CD4-positive, alpha-beta memory T cell (primary cell): Measurements from ENCODE around the gene MAST4. TPM values are rescaled to one million over a fixed set of nuclear protein-coding genes. Genes with fewer than 3 reads are reported as not detected.

Source experiments
- CTCF ChIA-PET: fragments of 350-600 bp; sonication (Branson Sonifier 250); formaldehyde crosslinking; loops from one replicate; lab custom pipeline; 2021; ENCODE audit warnings: inconsistent platforms; ENCODE audit not compliant: partially characterized antibody; lab: Charles Lee
- POLR2A ChIA-PET: fragments of 350-600 bp; sonication (Branson Sonifier 250); formaldehyde crosslinking; loops from one replicate; lab custom pipeline; 2021; ENCODE audit not compliant: partially characterized antibody; lab: Charles Lee
- DNase-seq, 5 donors: peaks; one replicate each; pipeline versions ENCODE4 v3.0.0 to v3.0.0-alpha.2; 2020 to 2022; ENCODE audit warnings: mixed read lengths in 1 of 5
- H3K27ac ChIP-seq: one replicate; pipeline ENCODE4 v1.7.0; 2013; ENCODE audit warnings: low read depth, low read length
- H3K27me3 ChIP-seq: 2 replicates; pipeline ENCODE4 v1.7.0; 2013; ENCODE audit warnings: mild to moderate bottlenecking, low read length, moderate library complexity; ENCODE audit not compliant: insufficient read depth
- H3K36me3 ChIP-seq: 2 replicates; pipeline ENCODE4 v1.7.0; 2013; ENCODE audit warnings: mild to moderate bottlenecking, low read length, moderate library complexity; ENCODE audit not compliant: insufficient read depth
- H3K4me1 ChIP-seq: 2 replicates; pipeline ENCODE4 v1.7.0; 2013; ENCODE audit warnings: mild to moderate bottlenecking, low read length, moderate library complexity; ENCODE audit not compliant: insufficient read depth
- H3K4me3 ChIP-seq, 2 donors: one replicate each; pipeline ENCODE4 v1.7.0; 2013; ENCODE audit warnings: low read length in 2 of 2, mild to moderate bottlenecking in 1 of 2
- H3K9me3 ChIP-seq, 2 donors: one replicate each; pipeline ENCODE4 v1.7.0; 2013; ENCODE audit warnings: low read length in 2 of 2, control low read depth in 1 of 2; ENCODE audit not compliant: control insufficient read depth in 1 of 2
- H3K27ac Mint-ChIP-seq, 7 donors: one replicate each; pipeline ENCODE4 v1.8.0; 2020 to 2021; ENCODE audit warnings: mixed read lengths in 7 of 7, mild to moderate bottlenecking in 6 of 7, inconsistent platforms in 3 of 7, moderate library complexity in 3 of 7
- H3K27me3 Mint-ChIP-seq, 2 donors: one replicate each; pipeline ENCODE4 v1.8.0; 2020 to 2021; ENCODE audit warnings: mixed read lengths in 2 of 2
- H3K36me3 Mint-ChIP-seq, 2 donors: one replicate each; pipeline ENCODE4 v1.8.0; 2020 to 2021; ENCODE audit warnings: mixed read lengths in 2 of 2, inconsistent platforms in 1 of 2, mild to moderate bottlenecking in 1 of 2
- H3K4me1 Mint-ChIP-seq, 4 donors: one replicate each; pipeline ENCODE4 v1.8.0; 2020 to 2021; ENCODE audit warnings: mixed read lengths in 4 of 4, mild to moderate bottlenecking in 1 of 4
- H3K4me3 Mint-ChIP-seq, 8 donors: one replicate each; pipeline ENCODE4 v1.8.0; 2020 to 2021; ENCODE audit warnings: mixed read lengths in 8 of 8, mild to moderate bottlenecking in 7 of 8, moderate library complexity in 6 of 8, inconsistent platforms in 3 of 8
- H3K9me3 Mint-ChIP-seq, 8 donors: one replicate each; pipeline ENCODE4 v1.8.0; 2020 to 2021; ENCODE audit warnings: mixed read lengths in 8 of 8, mild to moderate bottlenecking in 5 of 8, inconsistent platforms in 3 of 8, moderate library complexity in 1 of 8
- intact Hi-C: fragments of 100-400 bp; cut with micrococcal nuclease; formaldehyde crosslinking; loops from one replicate; pipeline ENCODE4 v1.15.1; 2023
- polyA plus RNA-seq, 2 donors: library from polyadenylated mRNA; unstranded; fragments of 300-500 nt; fragmentation: Illumina TruSeq; gene quantifications; one replicate each; pipeline ENCODE4 v1.2.3, GENCODE V29; 2021
- total RNA-seq, 2 experiments: library from RNA; stranded (reverse); gene quantifications; one replicate each; pipeline ENCODE4 v1.2.3, GENCODE V29; 2021

Gene MAST4
- total and polyA plus RNA-seq, 4 experiments from 2014 or later, result 9.2 to 27.0 (median 21.3) TPM

GRCh38 chr5:66904189-66904588 is 308.0 kb downstream of the MAST4 start:
- Mint-ChIP-seq H3K9me3 (no peaks in the 10 kb centered on the region), H3K27ac (no peak overlapping the region), H3K36me3 (no peaks in the 10 kb centered on the region), H3K4me3 (no peak overlapping the region), H3K27me3 (peaks cover 0 to 2% of the 10 kb centered on the region in 2 donors), H3K4me1 (no peaks in the 10 kb centered on the region)
- no peak overlapping the region for H3K27ac ChIP-seq
- H3K27me3 ChIP-seq, result no peaks in the 10 kb centered on the region
- no peak overlapping the region for H3K4me3 ChIP-seq
- H3K9me3 ChIP-seq, result no peaks in the 10 kb centered on the region
- ChIA-PET POLR2A (no interaction called here), CTCF (no interaction called here)
- intact Hi-C loops, result no loop called here
- no peak for DNase-seq
- H3K36me3 ChIP-seq, result no peaks in the 10 kb centered on the region
- H3K4me1 ChIP-seq, result no peaks in the 10 kb centered on the region

- H3K4me1 ChIP-seq, result no peaks in the 10 kb centered on the region
- Mint-ChIP-seq H3K36me3 (no peaks in the 10 kb centered on the region), H3K9me3 (no peaks in the 10 kb centered on the region), H3K27me3 (peaks cover 1 to 2% of the 10 kb centered on the region in 2 donors), H3K27ac (no peak overlapping the region), H3K4me3 (no peak overlapping the region), H3K4me1 (no peaks in the 10 kb centered on the region)
- no peak overlapping the region for H3K27ac ChIP-seq
- intact Hi-C loops, result no loop called here
- DNase-seq, result no peak
- no peaks in the 10 kb centered on the region for H3K9me3 ChIP-seq
- no peaks in the 10 kb centered on the region for H3K27me3 ChIP-seq
- no peaks in the 10 kb centered on the region for H3K36me3 ChIP-seq
- ChIA-PET POLR2A (no interaction called here), CTCF (no interaction called here)
- no peak overlapping the region for H3K4me3 ChIP-seq
Measured at GRCh38 chr5:66906021-66906420, 309.8 kb downstream of the MAST4 start.

GRCh38 chr5:66908230-66908629 is 312.0 kb downstream of the MAST4 start:
- H3K9me3 Mint-ChIP-seq, result no peaks in the 10 kb centered on the region
- no peaks in the 10 kb centered on the region for H3K9me3 ChIP-seq
- H3K27me3 Mint-ChIP-seq, result peaks cover 0 to 3% of the 10 kb centered on the region in 2 donors
- H3K36me3 ChIP-seq, result no peaks in the 10 kb centered on the region
- ChIA-PET POLR2A (no interaction called here), CTCF (no interaction called here)
- no peak for DNase-seq
- no peaks in the 10 kb centered on the region for H3K36me3 Mint-ChIP-seq
- no peaks in the 10 kb centered on the region for H3K4me1 Mint-ChIP-seq
- H3K27ac Mint-ChIP-seq, result no peak overlapping the region
- H3K4me3 ChIP-seq, result no peak overlapping the region
- no peak overlapping the region for H3K27ac ChIP-seq
- intact Hi-C loops, result no loop called here
- H3K4me3 Mint-ChIP-seq, result no peak overlapping the region
- H3K27me3 ChIP-seq, result no peaks in the 10 kb centered on the region
- no peaks in the 10 kb centered on the region for H3K4me1 ChIP-seq

- Mint-ChIP-seq H3K4me1 (no peaks in the 10 kb centered on the region), H3K27me3 (peaks cover 0 to 3% of the 10 kb centered on the region in 2 donors), H3K27ac (no peak overlapping the region), H3K9me3 (no peaks in the 10 kb centered on the region), H3K36me3 (no peaks in the 10 kb centered on the region), H3K4me3 (no peak overlapping the region)
- no peak for DNase-seq
- no peaks in the 10 kb centered on the region for H3K27me3 ChIP-seq
- intact Hi-C loops, result no loop called here
- no peak overlapping the region for H3K4me3 ChIP-seq
- H3K27ac ChIP-seq, result no peak overlapping the region
- H3K4me1 ChIP-seq, result no peaks in the 10 kb centered on the region
- CTCF ChIA-PET, result no interaction called here
- no peaks in the 10 kb centered on the region for H3K9me3 ChIP-seq
- no peaks in the 10 kb centered on the region for H3K36me3 ChIP-seq
- POLR2A ChIA-PET, result no interaction called here
Measured at GRCh38 chr5:66909364-66909763, 313.2 kb downstream of the MAST4 start.

GRCh38 chr5:66912787-66913186 is 316.6 kb downstream of the MAST4 start:
- Mint-ChIP-seq H3K4me3 (no peak overlapping the region), H3K4me1 (no peaks in the 10 kb centered on the region), H3K27ac (no peak overlapping the region), H3K9me3 (no peaks in the 10 kb centered on the region), H3K27me3 (peaks cover 0 to 3% of the 10 kb centered on the region in 2 donors), H3K36me3 (no peaks in the 10 kb centered on the region)
- ChIA-PET CTCF (interaction anchor here (1.4 kb wide), 1 partner anchor 606 kb away, joined by 4 read pairs; no protein-coding TSS in a partner anchor), POLR2A (no interaction called here)
- Histone ChIP-seq H3K4me1 (no peaks in the 10 kb centered on the region), H3K27me3 (no peaks in the 10 kb centered on the region), H3K4me3 (no peak overlapping the region), H3K27ac (no peak overlapping the region), H3K36me3 (no peaks in the 10 kb centered on the region), H3K9me3 (no peaks in the 10 kb centered on the region)
- DNase-seq, result no peak
- intact Hi-C loops, result no loop called here

- Mint-ChIP-seq H3K4me1 (no peaks in the 10 kb centered on the region), H3K4me3 (no peak overlapping the region), H3K36me3 (no peaks in the 10 kb centered on the region), H3K27ac (no peak overlapping the region), H3K9me3 (no peaks in the 10 kb centered on the region), H3K27me3 (peaks cover 0 to 3% of the 10 kb centered on the region in 2 donors)
- Histone ChIP-seq H3K27me3 (no peaks in the 10 kb centered on the region), H3K36me3 (no peaks in the 10 kb centered on the region), H3K27ac (no peak overlapping the region), H3K4me3 (no peak overlapping the region), H3K9me3 (no peaks in the 10 kb centered on the region), H3K4me1 (no peaks in the 10 kb centered on the region)
- intact Hi-C loops, result no loop called here
- DNase-seq, result no peak
- POLR2A ChIA-PET, result no interaction called here
- CTCF ChIA-PET, result interaction anchor here (0.7 to 0.8 kb wide), 2 partner anchors 16 to 1170 kb away, joined by 3 to 5 read pairs; no protein-coding TSS in a partner anchor
Measured at GRCh38 chr5:66915531-66915930, 319.3 kb downstream of the MAST4 start.

- Mint-ChIP-seq H3K36me3 (no peaks in the 10 kb centered on the region), H3K4me3 (no peak overlapping the region), H3K4me1 (no peaks in the 10 kb centered on the region), H3K27me3 (peaks cover 0 to 1% of the 10 kb centered on the region in 2 donors), H3K9me3 (no peaks in the 10 kb centered on the region), H3K27ac (no peak overlapping the region)
- Histone ChIP-seq H3K4me3 (no peak overlapping the region), H3K9me3 (no peaks in the 10 kb centered on the region), H3K36me3 (no peaks in the 10 kb centered on the region), H3K27ac (no peak overlapping the region), H3K4me1 (no peaks in the 10 kb centered on the region), H3K27me3 (no peaks in the 10 kb centered on the region)
- CTCF ChIA-PET, result no interaction called here
- intact Hi-C loops, result no loop called here
- DNase-seq, result no peak
- POLR2A ChIA-PET, result no interaction called here
Measured at GRCh38 chr5:66922881-66923280, 326.7 kb downstream of the MAST4 start.

- no peaks in the 10 kb centered on the region for H3K36me3 Mint-ChIP-seq
- Histone ChIP-seq H3K4me3 (no peak overlapping the region), H3K9me3 (no peaks in the 10 kb centered on the region), H3K27me3 (no peaks in the 10 kb centered on the region), H3K36me3 (no peaks in the 10 kb centered on the region), H3K4me1 (no peaks in the 10 kb centered on the region), H3K27ac (no peak overlapping the region)
- H3K27me3 Mint-ChIP-seq, result peaks cover 0 to 1% of the 10 kb centered on the region in 2 donors
- POLR2A ChIA-PET, result no interaction called here
- no peaks in the 10 kb centered on the region for H3K4me1 Mint-ChIP-seq
- H3K27ac Mint-ChIP-seq, result no peak overlapping the region
- DNase-seq, result no peak
- H3K9me3 Mint-ChIP-seq, result no peaks in the 10 kb centered on the region
- CTCF ChIA-PET, result no interaction called here
- H3K4me3 Mint-ChIP-seq, result no peak overlapping the region
- intact Hi-C loops, result no loop called here
Measured at GRCh38 chr5:66923457-66923856, 327.3 kb downstream of the MAST4 start.
